K562 (cell line): Measurements from ENCODE around the gene SLC39A7. TPM values are rescaled to one million over a fixed set of nuclear protein-coding genes. Genes with fewer than 3 reads are reported as not detected.
A peak's percentile ranks its signal among the peaks of the same experiment; 100 is the strongest.

ENCODE experiments used
- CUX1 ChIP-seq: fragments of 200-800 bp; sonication (Bioruptor generic); IDR thresholded peaks from 2 replicates; pipeline ENCODE4 v1.6.1; 2016; ENCODE audit warnings: missing genetic modification characterization, missing compliant biosample characterization
- GATAD2B ChIP-seq: fragments of 450-650 bp; IDR thresholded peaks from 2 replicates; pipeline ENCODE4 v1.6.1; 2017; ENCODE audit warnings: mild to moderate bottlenecking, borderline replicate concordance
- ID3 ChIP-seq, 2 experiments: fragments of 250-450 bp in 1 of 2; fragments of 450-650 bp in 1 of 2; sonication (Bioruptor Pico) in 1 of 2; IDR thresholded peaks; 2 replicates each; pipeline versions ENCODE4 v1.6.1 to v1.8.0; 2016 to 2021; ENCODE audit warnings: mild to moderate bottlenecking in 2 of 2, moderate library complexity in 2 of 2, missing compliant biosample characterization in 1 of 2, missing genetic modification characterization in 1 of 2
- MAFK ChIP-seq: IDR thresholded peaks from 2 replicates; pipeline ENCODE4 v1.6.1; 2011; ENCODE audit warnings: low read length, improper control_type of control experiment
- NRF1 ChIP-seq, 2 experiments: fragments of 450-650 bp; IDR thresholded peaks in 1 of 2; conservative IDR thresholded peaks in 1 of 2; 2 replicates each; pipeline ENCODE4 v1.6.1; 2014; ENCODE audit warnings: mild to moderate bottlenecking in 2 of 2
- POLR2AphosphoS5 ChIP-seq: IDR thresholded peaks from 2 replicates; pipeline ENCODE4 v1.6.1; 2011; ENCODE audit warnings: mild to moderate bottlenecking, low read depth, low read length, moderate library complexity; ENCODE audit not compliant: control insufficient read depth, insufficient read depth
- RFX5 ChIP-seq: IDR thresholded peaks from 2 replicates; pipeline ENCODE4 v1.6.1; 2011; ENCODE audit warnings: low read depth, mild to moderate bottlenecking, improper control_type of control experiment, low read length
- SUPT5H ChIP-seq: fragments of 450-650 bp; IDR thresholded peaks from 2 replicates; pipeline ENCODE4 v1.6.1; 2016
- TCFL5 ChIP-seq: fragments of 250-450 bp; sonication (Bioruptor Pico); conservative IDR thresholded peaks from 2 replicates; pipeline ENCODE4 v1.6.1; 2021; ENCODE audit warnings: mild to moderate bottlenecking, moderate library complexity, matching md5 sums
- ZC3H4 ChIP-seq: sonication (generic); formaldehyde crosslinking; IDR thresholded peaks from 2 replicates; pipeline ENCODE4 v1.9.0; 2021; ENCODE audit warnings: missing genetic modification reagents, borderline replicate concordance
- ZNF134 ChIP-seq: fragments of 250-450 bp; sonication (Bioruptor Pico); conservative IDR thresholded peaks from 2 replicates; pipeline ENCODE4 v1.4.0; 2020
- polyA plus RNA-seq, 8 experiments: library from polyadenylated mRNA; depleted of rRNA in 4 of 8; stranded (reverse) in 5 of 8; unstranded in 3 of 8; fragments of >200 nt; fragmentation: Nextera tagmentation in 2 of 8; fragmentation: Illumina TruSeq in 1 of 8; extraction: Ambion mirVana in 2 of 8; extraction: Trizol in 1 of 8; gene quantifications; 2 replicates each; pipeline versions ENCODE4 v1.2.1 to v1.2.3, GENCODE V29; 2011 to 2014; ENCODE audit warnings: inconsistent platforms in 1 of 8, missing spikeins in 1 of 8
- total RNA-seq, 7 experiments: library from RNA; depleted of rRNA in 6 of 7; stranded (reverse); fragments of >200 nt in 6 of 7; fragmentation: Illumina TruSeq in 2 of 7; extraction: Trizol in 2 of 7; gene quantifications; 2 replicates each; pipeline versions ENCODE4 v1.2.1 to v1.2.3, GENCODE V29; 2011 to 2021; ENCODE audit warnings: low replicate concordance in 1 of 7
- TF ChIP-seq, protein P1 (sequence below), 2 experiments: fragments of 450-650 bp; formaldehyde crosslinking in 1 of 2; IDR thresholded peaks; 2 replicates each; pipeline versions ENCODE4 v1.4.0 to v1.6.1; 2014 to 2020; ENCODE audit warnings: mild to moderate bottlenecking in 2 of 2, borderline replicate concordance in 1 of 2, low read depth in 1 of 2

The SLC39A7 gene
- total and polyA plus RNA-seq, 9 of the 15 experiments (the other 6 are each of a cell fraction or from before 2014, with no cell fraction given), result 21.7 to 169 (median 121) TPM

DNA sequence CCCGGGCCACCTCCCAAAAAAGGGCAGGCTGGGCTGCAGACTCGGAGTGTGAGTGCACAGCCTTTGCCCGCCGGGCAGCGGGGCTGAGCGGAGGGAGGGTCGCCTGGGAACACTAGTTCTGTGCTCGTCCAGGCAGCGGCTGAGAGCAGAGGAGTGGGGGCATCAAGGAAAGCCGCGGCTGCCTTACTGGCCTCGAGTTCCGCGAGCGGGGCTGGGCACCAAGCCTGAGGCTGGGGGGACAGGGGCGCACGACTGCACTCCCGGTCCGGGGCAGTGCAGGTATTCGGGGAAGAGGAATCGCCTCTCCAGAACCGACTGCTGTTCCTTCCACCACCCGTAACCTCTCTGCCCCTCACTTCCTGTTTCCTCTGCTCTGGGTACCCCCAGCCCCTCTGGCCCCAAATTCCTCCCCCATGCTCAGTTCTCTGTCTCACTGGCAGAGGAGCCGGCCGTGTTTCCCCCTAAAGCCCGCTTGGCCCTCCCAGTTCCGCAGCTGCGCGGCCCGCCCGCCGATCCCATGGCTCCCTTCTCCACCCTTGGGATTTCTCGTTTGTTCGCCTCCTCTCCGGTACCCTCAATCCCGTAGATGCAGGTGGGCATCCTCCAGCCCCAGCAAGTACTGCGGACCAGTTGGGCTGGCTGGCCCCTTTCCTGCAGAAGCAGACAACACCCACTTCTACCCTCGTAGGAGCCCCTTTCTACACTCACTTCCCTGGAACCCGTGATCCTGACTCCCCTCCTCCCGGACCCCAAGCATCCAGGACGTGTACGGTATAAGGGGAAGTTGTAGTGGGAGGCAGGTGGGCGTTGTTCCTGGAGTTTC is 12.7 kb downstream of the SLC39A7 start (continued):
- no peak for TF ChIP-seq CUX1 (CRISPR knock-in tag)
- TF ChIP-seq GATAD2B, result no peak
- TF ChIP-seq TCFL5 (CRISPR knock-in tag), result no peak
- no peak for TF ChIP-seq MAFK
- no peak for TF ChIP-seq ID3 (CRISPR knock-in tag; IDR thresholded peaks at IDR 0.05)
- no peak for TF ChIP-seq ID3 (tag; IDR thresholded peaks at IDR 0.05)
- TF ChIP-seq, protein P1, sequence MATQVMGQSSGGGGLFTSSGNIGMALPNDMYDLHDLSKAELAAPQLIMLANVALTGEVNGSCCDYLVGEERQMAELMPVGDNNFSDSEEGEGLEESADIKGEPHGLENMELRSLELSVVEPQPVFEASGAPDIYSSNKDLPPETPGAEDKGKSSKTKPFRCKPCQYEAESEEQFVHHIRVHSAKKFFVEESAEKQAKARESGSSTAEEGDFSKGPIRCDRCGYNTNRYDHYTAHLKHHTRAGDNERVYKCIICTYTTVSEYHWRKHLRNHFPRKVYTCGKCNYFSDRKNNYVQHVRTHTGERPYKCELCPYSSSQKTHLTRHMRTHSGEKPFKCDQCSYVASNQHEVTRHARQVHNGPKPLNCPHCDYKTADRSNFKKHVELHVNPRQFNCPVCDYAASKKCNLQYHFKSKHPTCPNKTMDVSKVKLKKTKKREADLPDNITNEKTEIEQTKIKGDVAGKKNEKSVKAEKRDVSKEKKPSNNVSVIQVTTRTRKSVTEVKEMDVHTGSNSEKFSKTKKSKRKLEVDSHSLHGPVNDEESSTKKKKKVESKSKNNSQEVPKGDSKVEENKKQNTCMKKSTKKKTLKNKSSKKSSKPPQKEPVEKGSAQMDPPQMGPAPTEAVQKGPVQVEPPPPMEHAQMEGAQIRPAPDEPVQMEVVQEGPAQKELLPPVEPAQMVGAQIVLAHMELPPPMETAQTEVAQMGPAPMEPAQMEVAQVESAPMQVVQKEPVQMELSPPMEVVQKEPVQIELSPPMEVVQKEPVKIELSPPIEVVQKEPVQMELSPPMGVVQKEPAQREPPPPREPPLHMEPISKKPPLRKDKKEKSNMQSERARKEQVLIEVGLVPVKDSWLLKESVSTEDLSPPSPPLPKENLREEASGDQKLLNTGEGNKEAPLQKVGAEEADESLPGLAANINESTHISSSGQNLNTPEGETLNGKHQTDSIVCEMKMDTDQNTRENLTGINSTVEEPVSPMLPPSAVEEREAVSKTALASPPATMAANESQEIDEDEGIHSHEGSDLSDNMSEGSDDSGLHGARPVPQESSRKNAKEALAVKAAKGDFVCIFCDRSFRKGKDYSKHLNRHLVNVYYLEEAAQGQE (IDR thresholded peaks at IDR 0.05; ENCODE audit: borderline replicate concordance), result no peak
- TF ChIP-seq, protein P1 (CRISPR knock-in tag; IDR thresholded peaks at IDR 0.05; ENCODE audit: low read depth), result no peak
- peak; percentile 44; the same call in 1 of the 2 replicates for TF ChIP-seq SUPT5H
- no peak for TF ChIP-seq NRF1 (conservative IDR thresholded peaks at IDR 0.05 in 1 of 2, IDR thresholded peaks at IDR 0.05 in 1 of 2)
- TF ChIP-seq POLR2AphosphoS5, result 0 out of 2 replicates have a peak, but pooled peaks have one; percentile 11
- TF ChIP-seq ZC3H4 (CRISPR knock-in tag), result no peak
- no peak for TF ChIP-seq RFX5
- TF ChIP-seq ZNF134, result no peak
